Sigmoid colon (tissue), 7 donors: Measurements from ENCODE around the gene DCAKD. TPM values are rescaled to one million over a fixed set of nuclear protein-coding genes. Genes with fewer than 3 reads are reported as not detected.

Experiments used
- DNase-seq: peaks from one replicate; pipeline ENCODE4 v3.0.0-alpha.2; 2019
- H3K27ac ChIP-seq, 4 donors: fragments of 200-600 bp; sonication (generic); one replicate each; pipeline ENCODE4 v1.5.1; 2016 to 2019; ENCODE audit warnings: mild to moderate bottlenecking in 1 of 4
- H3K27me3 ChIP-seq, 3 donors: fragments of 200-600 bp; sonication (generic); one replicate each; pipeline ENCODE4 v1.5.1; 2019; ENCODE audit warnings: mild to moderate bottlenecking in 1 of 3
- H3K36me3 ChIP-seq, 4 donors: fragments of 200-600 bp; sonication (generic); one replicate each; pipeline ENCODE4 v1.5.1; 2016 to 2019
- H3K4me1 ChIP-seq, 4 donors: fragments of 200-600 bp; sonication (generic); one replicate each; pipeline ENCODE4 v1.5.1; 2017 to 2019
- H3K4me3 ChIP-seq, 4 donors: fragments of 200-600 bp; sonication (generic); one replicate each; pipeline ENCODE4 v1.5.1; 2017 to 2019; ENCODE audit warnings: mild to moderate bottlenecking in 2 of 4, moderate library complexity in 1 of 4
- H3K9me3 ChIP-seq, 4 donors: fragments of 200-600 bp in 3 of 4; sonication (generic) in 3 of 4; one replicate each; pipeline versions ENCODE4 v1.5.1 to v1.6.1; 2013 to 2019
- EP300 ChIP-seq, 4 donors: sonication (generic); formaldehyde crosslinking; IDR thresholded peaks; one replicate each; pipeline ENCODE4 v1.6.1; 2017; ENCODE audit warnings: antibody characterized with exemption in 4 of 4
- POLR2A ChIP-seq, 2 donors: fragments of 450-650 bp; IDR thresholded peaks; one replicate each; pipeline ENCODE4 v1.6.1; 2016; ENCODE audit warnings: antibody characterized with exemption in 2 of 2, mild to moderate bottlenecking in 2 of 2, moderate library complexity in 2 of 2
- POLR2AphosphoS5 ChIP-seq, 4 donors: sonication (generic); formaldehyde crosslinking; IDR thresholded peaks; one replicate each; pipeline ENCODE4 v1.6.1; 2017; ENCODE audit warnings: antibody characterized with exemption in 4 of 4
- whole genome bisulfite sequencing, 2 donors: extraction: QIAGEN DNeasy Blood & Tissue Kit; methylation state at CpG; one replicate each; pipeline ENCODE4 v1.1.7; 2013; 5-methylcytosine and 5-hydroxymethylcytosine counted together
- intact Hi-C: fragments of 100-400 bp; cut with DNase I; formaldehyde crosslinking; loops from one replicate; pipeline ENCODE4 v1.15.1; 2023
- polyA plus RNA-seq, 3 donors: library from polyadenylated mRNA; stranded (reverse); fragments of 200-250 nt; gene quantifications; one replicate each; pipeline ENCODE4 v1.2.3, GENCODE V29; 2013
- total RNA-seq, 4 donors: library from RNA; depleted of rRNA; stranded (reverse); fragments of >200 nt; gene quantifications; one replicate each; pipeline ENCODE4 v1.1.0, GENCODE V29; 2016
- TF ChIP-seq, protein P1 (sequence below), 4 experiments: fragments of 450-650 bp in 3 of 4; fragments of 200-600 bp in 1 of 4; IDR thresholded peaks; one replicate each; pipeline ENCODE4 v1.5.1; 2016 to 2019; ENCODE audit warnings: antibody characterized with exemption in 4 of 4, mild to moderate bottlenecking in 3 of 4, moderate library complexity in 2 of 4
- donor health status: healthy with polysubstance abuse.
- donor health status: Bipolar disorder and iron deficiency.
- donor health status: healthy.

The DCAKD gene
- total and polyA plus RNA-seq, 7 donors: 5.1 to 46.0 (median 25.2) TPM

DNA sequence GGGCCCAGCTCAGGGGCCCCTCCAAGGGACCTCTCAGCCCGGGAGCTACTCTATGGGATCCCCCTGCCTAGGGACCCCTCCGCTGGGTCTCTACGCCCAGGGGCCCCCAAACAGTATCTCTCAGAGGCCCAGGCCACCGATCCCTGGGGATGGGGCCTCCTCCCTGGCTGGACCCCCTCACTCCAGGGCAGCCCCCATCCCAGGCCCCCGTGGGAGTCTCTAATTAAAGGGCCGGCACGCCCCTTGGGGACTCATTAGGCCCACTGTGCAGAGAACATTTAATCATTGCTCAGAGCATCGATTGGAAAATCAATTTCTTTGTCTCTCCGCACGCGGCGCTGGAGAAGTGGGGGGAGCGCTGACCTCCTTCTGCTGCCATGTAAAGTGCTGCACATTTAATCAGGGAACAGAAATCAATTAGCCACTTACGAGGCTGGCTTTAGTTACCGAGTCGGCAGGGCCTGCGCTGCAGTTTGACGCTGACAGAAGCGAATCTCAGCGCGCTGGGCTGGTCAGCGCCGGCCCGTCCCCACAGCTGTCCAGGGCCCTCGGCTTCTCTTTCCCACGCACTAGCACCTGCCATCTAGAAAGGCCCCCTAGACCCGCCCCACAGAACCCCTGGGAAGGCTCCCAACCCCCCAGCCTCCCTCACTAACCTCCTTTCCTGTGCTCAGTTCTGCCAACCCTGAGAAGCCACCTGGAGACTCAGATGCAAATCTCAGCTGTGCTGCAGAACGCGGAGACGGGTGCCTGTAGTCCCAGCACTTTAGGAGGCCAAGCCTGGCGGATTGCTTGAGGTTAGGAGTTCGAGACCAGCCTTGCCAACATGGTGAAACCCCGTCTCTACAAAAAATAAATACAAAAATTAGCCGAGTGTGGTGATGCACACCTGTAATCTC lies 63.1 kb downstream of the DCAKD start:
- Histone ChIP-seq H3K4me3 (no peak overlapping the region), H3K9me3 (no peaks in the 10 kb centered on the region), H3K27ac (no peak overlapping the region), H3K4me1 (peaks cover 0 to 10% (median 9%) of the 10 kb centered on the region in 4 donors), H3K27me3 (peaks cover 0 to 4% (median 0%) of the 10 kb centered on the region in 3 donors), H3K36me3 (no peaks in the 10 kb centered on the region)
- 44 to 58% methylated on average over 34 of the region's 34 CpGs for WGBS, 2 donors
- TF ChIP-seq POLR2A (IDR thresholded peaks at IDR 0.05) (no peak), EP300 (IDR thresholded peaks at IDR 0.05) (no peak), POLR2AphosphoS5 (IDR thresholded peaks at IDR 0.05) (no peak)
- TF ChIP-seq, protein P1, sequence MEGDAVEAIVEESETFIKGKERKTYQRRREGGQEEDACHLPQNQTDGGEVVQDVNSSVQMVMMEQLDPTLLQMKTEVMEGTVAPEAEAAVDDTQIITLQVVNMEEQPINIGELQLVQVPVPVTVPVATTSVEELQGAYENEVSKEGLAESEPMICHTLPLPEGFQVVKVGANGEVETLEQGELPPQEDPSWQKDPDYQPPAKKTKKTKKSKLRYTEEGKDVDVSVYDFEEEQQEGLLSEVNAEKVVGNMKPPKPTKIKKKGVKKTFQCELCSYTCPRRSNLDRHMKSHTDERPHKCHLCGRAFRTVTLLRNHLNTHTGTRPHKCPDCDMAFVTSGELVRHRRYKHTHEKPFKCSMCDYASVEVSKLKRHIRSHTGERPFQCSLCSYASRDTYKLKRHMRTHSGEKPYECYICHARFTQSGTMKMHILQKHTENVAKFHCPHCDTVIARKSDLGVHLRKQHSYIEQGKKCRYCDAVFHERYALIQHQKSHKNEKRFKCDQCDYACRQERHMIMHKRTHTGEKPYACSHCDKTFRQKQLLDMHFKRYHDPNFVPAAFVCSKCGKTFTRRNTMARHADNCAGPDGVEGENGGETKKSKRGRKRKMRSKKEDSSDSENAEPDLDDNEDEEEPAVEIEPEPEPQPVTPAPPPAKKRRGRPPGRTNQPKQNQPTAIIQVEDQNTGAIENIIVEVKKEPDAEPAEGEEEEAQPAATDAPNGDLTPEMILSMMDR (IDR thresholded peaks at IDR 0.05): no peak
- intact Hi-C loops: no loop called here
- no peak for DNase-seq

DNA sequence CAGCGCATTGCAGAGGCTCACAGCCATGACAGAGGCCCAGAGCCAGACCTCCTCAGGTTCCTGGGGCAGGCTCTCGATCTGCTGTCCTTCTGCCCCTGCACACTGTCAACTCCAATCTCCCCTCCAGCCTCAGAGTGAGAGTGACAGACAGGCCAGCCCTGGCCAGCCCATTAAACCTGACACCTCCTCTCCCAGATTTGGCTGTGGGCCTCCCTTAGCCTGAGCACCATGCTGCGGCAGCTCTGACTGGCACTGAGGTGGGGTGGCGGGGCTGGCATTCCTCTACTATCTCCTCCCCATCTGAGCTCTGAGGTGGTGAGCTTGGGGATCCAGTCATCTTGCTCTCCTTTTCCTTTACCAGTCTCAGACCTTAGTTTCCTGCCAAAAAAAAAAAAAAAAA lies 67.9 kb downstream of the DCAKD start:
- peaks cover 0 to 45% (median 42%) of the 10 kb centered on the region in 4 donors for H3K4me1 ChIP-seq
- H3K27ac ChIP-seq: no peak overlapping the region
- TF ChIP-seq POLR2A (IDR thresholded peaks at IDR 0.05) (no peak), POLR2AphosphoS5 (IDR thresholded peaks at IDR 0.05) (no peak), EP300 (IDR thresholded peaks at IDR 0.05) (no peak)
- TF ChIP-seq, protein P1 (IDR thresholded peaks at IDR 0.05): no peak
- no peaks in the 10 kb centered on the region for H3K36me3 ChIP-seq
- intact Hi-C loops: no loop called here
- WGBS, 2 donors: 89 to 90% methylated on average over 4 of the region's 4 CpGs
- no peaks in the 10 kb centered on the region for H3K9me3 ChIP-seq
- peaks cover 0 to 4% (median 0%) of the 10 kb centered on the region in 3 donors for H3K27me3 ChIP-seq
- no peak for DNase-seq
- H3K4me3 ChIP-seq: no peak overlapping the region

DNA sequence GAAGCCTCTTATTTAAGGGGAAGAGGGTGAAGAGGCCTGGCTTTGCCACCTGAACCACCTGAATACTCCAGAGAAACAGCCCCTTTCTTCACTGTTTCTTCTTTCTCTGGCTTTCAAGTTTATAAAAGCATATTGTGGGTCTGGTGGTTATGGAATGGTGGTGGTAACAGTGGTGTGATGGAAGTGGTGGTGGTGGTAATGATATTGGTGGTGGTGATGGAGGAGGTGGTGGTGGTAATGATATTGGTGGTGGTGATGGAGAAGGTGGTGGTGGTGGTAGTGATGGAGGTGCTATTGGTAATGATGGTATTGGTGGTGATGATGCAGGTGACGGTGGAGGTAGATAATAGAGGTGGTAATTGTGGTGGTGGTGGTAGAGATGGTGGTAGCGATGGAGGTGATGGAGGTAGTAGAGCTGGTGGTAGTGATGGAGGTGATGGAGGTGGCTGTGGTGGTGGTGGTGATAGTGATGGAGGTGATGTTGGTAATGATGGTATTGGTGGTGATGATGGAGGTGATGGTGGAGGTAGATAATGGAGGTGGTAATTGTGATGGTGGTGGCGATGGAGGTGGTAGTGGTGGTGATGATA lies 69.2 kb downstream of the DCAKD start:
- no peaks in the 10 kb centered on the region for H3K9me3 ChIP-seq
- peaks cover 0 to 4% (median 0%) of the 10 kb centered on the region in 3 donors for H3K27me3 ChIP-seq
- peak overlapping the region in 2 of 4 donors; percentile 77 to 82 for H3K27ac ChIP-seq
- TF ChIP-seq, protein P1 (IDR thresholded peaks at IDR 0.05): no peak
- TF ChIP-seq EP300 (IDR thresholded peaks at IDR 0.05): no peak
- no peak for TF ChIP-seq POLR2A (IDR thresholded peaks at IDR 0.05)
- TF ChIP-seq POLR2AphosphoS5 (IDR thresholded peaks at IDR 0.05): no peak
- H3K36me3 ChIP-seq: no peaks in the 10 kb centered on the region
- 95 to 97% methylated on average over 3 of the region's 3 CpGs for WGBS, 2 donors
- DNase-seq: no peak
- H3K4me3 ChIP-seq: no peak overlapping the region
- H3K4me1 ChIP-seq: peaks cover 0 to 50% (median 48%) of the 10 kb centered on the region in 4 donors
- intact Hi-C loops: no loop called here

DNA sequence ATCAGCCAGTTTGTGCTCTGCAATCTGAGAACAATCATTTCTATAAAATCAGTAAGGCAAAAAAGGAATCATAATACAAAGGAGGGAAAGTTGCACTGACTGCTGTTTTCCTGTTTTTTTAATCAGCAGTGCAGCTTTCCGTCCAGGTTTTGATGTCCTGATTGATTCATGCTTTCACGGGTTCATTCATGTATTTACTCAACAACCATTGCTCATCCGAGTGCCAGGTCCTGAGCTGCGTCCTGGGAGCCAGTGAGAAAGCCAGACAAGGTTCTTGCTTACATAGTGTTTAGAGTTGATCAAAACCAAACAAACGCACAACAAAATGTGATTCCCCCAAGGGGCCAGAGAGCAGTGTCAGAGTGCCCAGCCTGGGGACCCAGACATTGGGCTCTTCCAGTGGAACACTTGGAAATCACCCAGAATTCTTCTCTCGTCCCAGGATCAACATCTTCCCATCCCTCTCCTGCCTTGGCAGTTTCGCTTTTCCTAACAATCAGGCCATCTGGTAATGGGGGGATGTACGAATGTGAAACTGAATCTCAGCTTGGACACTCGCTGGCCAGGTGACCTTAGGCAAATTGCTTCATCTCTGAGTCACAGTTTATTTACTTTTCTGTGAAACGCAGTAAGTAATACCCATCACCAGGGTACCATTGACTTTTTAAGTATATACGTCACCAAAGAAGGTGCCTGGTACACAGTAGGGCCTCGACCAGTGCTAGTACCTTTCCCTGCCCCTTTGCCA lies 70.0 kb downstream of the DCAKD start:
- Histone ChIP-seq H3K36me3 (no peaks in the 10 kb centered on the region), H3K4me3 (no peak overlapping the region), H3K27me3 (peaks cover 0 to 4% (median 0%) of the 10 kb centered on the region in 3 donors), H3K9me3 (no peaks in the 10 kb centered on the region), H3K4me1 (peaks cover 0 to 57% (median 52%) of the 10 kb centered on the region in 4 donors), H3K27ac (peak overlapping the region in 3 of 4 donors; percentile 77 to 82 (median 79))
- DNase-seq: no peak
- intact Hi-C loops: no loop called here
- TF ChIP-seq, protein P1 (IDR thresholded peaks at IDR 0.05): no peak
- TF ChIP-seq EP300 (IDR thresholded peaks at IDR 0.05): no peak
- no peak for TF ChIP-seq POLR2AphosphoS5 (IDR thresholded peaks at IDR 0.05)
- TF ChIP-seq POLR2A (IDR thresholded peaks at IDR 0.05): no peak
- 21 to 38% methylated on average over 12 of the region's 12 CpGs for WGBS, 2 donors
